WTC11 (cell line): ENCODE measurements around the gene RAB26. TPM values are rescaled to one million over a fixed set of nuclear protein-coding genes. Genes with fewer than 3 reads are reported as not detected.

ENCODE experiments used
- ATAC-seq: fragments of 200-7000 bp; cut with Tn5 transposase; 2 replicates; pipeline ENCODE4 v1.10.0; 2021; ENCODE audit warnings: mild to moderate bottlenecking, moderate library complexity
- CTCF ChIA-PET: fragments of 300-600 bp; sonication (Branson Sonifier 250); formaldehyde crosslinking; loops from one replicate; lab custom pipeline; 2021; ENCODE audit warnings: antibody characterized with exemption; lab: Charles Lee
- POLR2A ChIA-PET: fragments of 350-600 bp; sonication (Branson Sonifier 250); formaldehyde crosslinking; loops from one replicate; lab custom pipeline; 2021; ENCODE audit warnings: antibody characterized with exemption; lab: Charles Lee
- DNase-seq: peaks from one replicate; pipeline ENCODE4 v3.0.0; 2021; ENCODE audit warnings: low spot score
- H3K27ac Mint-ChIP-seq: 2 replicates; pipeline ENCODE4 v1.8.0; 2021; ENCODE audit warnings: mixed read lengths
- H3K27me3 Mint-ChIP-seq: 2 replicates; pipeline ENCODE4 v1.8.0; 2021; ENCODE audit warnings: low read depth, mild to moderate bottlenecking, moderate library complexity, mixed read lengths
- H3K36me3 Mint-ChIP-seq: 2 replicates; pipeline ENCODE4 v1.8.0; 2021; ENCODE audit warnings: mixed read lengths
- H3K4me1 Mint-ChIP-seq: 2 replicates; pipeline ENCODE4 v1.8.0; 2022; ENCODE audit warnings: mixed read lengths
- H3K4me3 Mint-ChIP-seq: 2 replicates; pipeline ENCODE4 v1.8.0; 2021; ENCODE audit warnings: mild to moderate bottlenecking, moderate library complexity, mixed read lengths
- H3K9me3 Mint-ChIP-seq: 2 replicates; pipeline ENCODE4 v1.8.0; 2021; ENCODE audit warnings: mixed read lengths
- CBFB ChIP-seq: sonication (generic); formaldehyde crosslinking; IDR thresholded peaks from 2 replicates; pipeline ENCODE4 v1.8.1; 2022; ENCODE audit warnings: mild to moderate bottlenecking, low read depth, missing genetic modification reagents
- E2F1 ChIP-seq: sonication (generic); formaldehyde crosslinking; IDR thresholded peaks from 2 replicates; pipeline ENCODE4 v1.8.0; 2022; ENCODE audit warnings: mild to moderate bottlenecking, missing genetic modification reagents
- FOXK1 ChIP-seq: sonication (generic); formaldehyde crosslinking; IDR thresholded peaks from 2 replicates; pipeline ENCODE4 v1.8.0; 2022; ENCODE audit warnings: mild to moderate bottlenecking, moderate library complexity, missing genetic modification reagents
- GABPB1 ChIP-seq: sonication (generic); formaldehyde crosslinking; IDR thresholded peaks from 2 replicates; pipeline ENCODE4 v1.8.1; 2023; ENCODE audit warnings: mild to moderate bottlenecking, missing genetic modification reagents
- GTF2I ChIP-seq: fragments of 250-450 bp; sonication (Bioruptor Pico); conservative IDR thresholded peaks from 2 replicates; pipeline ENCODE4 v1.4.0; 2021; ENCODE audit warnings: mild to moderate bottlenecking
- HMGA2 ChIP-seq: fragments of 250-450 bp; sonication (Bioruptor Pico); IDR thresholded peaks from 2 replicates; pipeline ENCODE4 v1.4.0; 2021; ENCODE audit warnings: mild to moderate bottlenecking, moderate library complexity
- KAT7 ChIP-seq: sonication (generic); formaldehyde crosslinking; IDR thresholded peaks from 2 replicates; pipeline ENCODE4 v1.8.1; 2023; ENCODE audit warnings: missing genetic modification reagents, mild to moderate bottlenecking, borderline replicate concordance
- NFE2L1 ChIP-seq: sonication (generic); formaldehyde crosslinking; IDR thresholded peaks from 2 replicates; pipeline ENCODE4 v1.8.1; 2023; ENCODE audit warnings: missing genetic modification reagents
- OVOL2 ChIP-seq: fragments of 250-450 bp; sonication (Bioruptor Pico); IDR thresholded peaks from 2 replicates; pipeline ENCODE4 v1.9.0; 2021; ENCODE audit warnings: mild to moderate bottlenecking, borderline replicate concordance
- RELA ChIP-seq: sonication (generic); formaldehyde crosslinking; IDR thresholded peaks from 2 replicates; pipeline ENCODE4 v1.8.1; 2022; ENCODE audit warnings: missing genetic modification reagents, mild to moderate bottlenecking, borderline replicate concordance
- ZMAT4 ChIP-seq: fragments of 250-450 bp; sonication (Bioruptor Pico); IDR thresholded peaks from 2 replicates; pipeline ENCODE4 v1.9.0; 2021; ENCODE audit warnings: mild to moderate bottlenecking
- ZNF121 ChIP-seq: sonication (generic); formaldehyde crosslinking; IDR thresholded peaks from 2 replicates; pipeline ENCODE4 v1.8.0; 2023; ENCODE audit warnings: missing genetic modification reagents
- ZNF138 ChIP-seq: sonication (generic); formaldehyde crosslinking; conservative IDR thresholded peaks from 2 replicates; pipeline ENCODE4 v1.8.1; 2022; ENCODE audit warnings: mild to moderate bottlenecking, moderate library complexity, missing genetic modification reagents
- ZNF396 ChIP-seq: fragments of 250-450 bp; sonication (Bioruptor Pico); IDR thresholded peaks from 2 replicates; pipeline ENCODE4 v1.8.0; 2021; ENCODE audit warnings: mild to moderate bottlenecking, moderate library complexity, borderline replicate concordance
- ZNF425 ChIP-seq: fragments of 250-450 bp; sonication (Bioruptor Pico); conservative IDR thresholded peaks from 2 replicates; pipeline ENCODE4 v1.9.0; 2021; ENCODE audit warnings: mild to moderate bottlenecking
- ZSCAN18 ChIP-seq: fragments of 250-450 bp; sonication (Bioruptor Pico); IDR thresholded peaks from 2 replicates; pipeline ENCODE4 v2.1.2; 2022; ENCODE audit warnings: mild to moderate bottlenecking, moderate library complexity
- total RNA-seq: library from RNA; stranded (reverse); gene quantifications from 3 replicates; pipeline ENCODE4 v1.2.3, GENCODE V29; 2021
- TF ChIP-seq, protein P1 (sequence below): sonication (generic); formaldehyde crosslinking; IDR thresholded peaks from 2 replicates; pipeline ENCODE4 v1.8.1; 2022; ENCODE audit warnings: mild to moderate bottlenecking, moderate library complexity, missing genetic modification reagents
- TF ChIP-seq, protein P2 (sequence below): sonication (generic); formaldehyde crosslinking; conservative IDR thresholded peaks from 2 replicates; pipeline ENCODE4 v1.8.1; 2022; ENCODE audit warnings: mild to moderate bottlenecking, missing genetic modification reagents
- TF ChIP-seq, protein P3 (sequence below): sonication (generic); formaldehyde crosslinking; IDR thresholded peaks from 2 replicates; pipeline ENCODE4 v1.8.1; 2023; ENCODE audit warnings: mild to moderate bottlenecking, missing genetic modification reagents, moderate library complexity
- TF ChIP-seq, protein P4 (sequence below): fragments of 250-450 bp; sonication (Bioruptor Pico); IDR thresholded peaks from 2 replicates; pipeline ENCODE4 v1.8.0; 2021; ENCODE audit warnings: mild to moderate bottlenecking

The RAB26 gene
- total RNA-seq, 1 experiment from 2014 or later, result 7.3 TPM

DNA sequence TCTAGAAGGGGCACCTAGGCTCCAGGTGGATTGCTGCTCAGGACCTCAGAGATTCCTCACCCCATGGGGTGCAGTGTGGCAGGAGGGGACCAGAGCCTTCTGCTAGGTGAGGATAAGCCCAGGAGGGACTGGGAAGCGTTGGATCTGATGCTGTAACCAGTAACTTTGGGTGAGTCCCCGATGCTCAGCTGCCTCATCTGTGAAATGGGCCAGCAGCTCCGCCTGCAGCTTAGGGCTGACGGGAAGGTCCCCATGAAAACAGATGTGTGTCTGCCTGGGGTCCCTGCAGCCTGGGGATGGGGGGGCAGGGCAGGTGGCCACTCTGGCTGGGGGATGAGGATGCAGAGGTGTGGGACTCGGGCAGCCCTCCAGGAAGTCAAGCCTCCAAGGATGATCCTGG, 50.7 kb downstream of the RAB26 start:
- DNase-seq (no peak), ATAC-seq (no peak)
- Mint-ChIP-seq H3K27me3 (peaks cover 56% of the 10 kb centered on the region), H3K4me3 (no peak overlapping the region), H3K9me3 (no peaks in the 10 kb centered on the region), H3K36me3 (no peaks in the 10 kb centered on the region), H3K27ac (no peak overlapping the region), H3K4me1 (peaks cover 4% of the 10 kb centered on the region; the same call in 1 of the 2 replicates)
- POLR2A ChIA-PET, result interaction anchor here (1.1 kb wide), 1 partner anchor 12 kb away, joined by 4 read pairs; the partner anchor contains the start of gene BRICD5
- TF ChIP-seq FOXK1 (CRISPR knock-in tag), result no peak
- TF ChIP-seq, protein P1, sequence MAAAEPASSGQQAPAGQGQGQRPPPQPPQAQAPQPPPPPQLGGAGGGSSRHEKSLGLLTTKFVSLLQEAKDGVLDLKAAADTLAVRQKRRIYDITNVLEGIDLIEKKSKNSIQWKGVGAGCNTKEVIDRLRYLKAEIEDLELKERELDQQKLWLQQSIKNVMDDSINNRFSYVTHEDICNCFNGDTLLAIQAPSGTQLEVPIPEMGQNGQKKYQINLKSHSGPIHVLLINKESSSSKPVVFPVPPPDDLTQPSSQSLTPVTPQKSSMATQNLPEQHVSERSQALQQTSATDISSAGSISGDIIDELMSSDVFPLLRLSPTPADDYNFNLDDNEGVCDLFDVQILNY (CRISPR knock-in tag), result no peak
- TF ChIP-seq GTF2I (CRISPR knock-in tag), result 0 out of 2 replicates have a peak, but pooled peaks have one; percentile 28
- TF ChIP-seq E2F1 (CRISPR knock-in tag), result no peak
- CTCF ChIA-PET, result interaction anchor here (0.9 kb wide), 1 partner anchor 16 kb away, joined by 3 read pairs; no protein-coding TSS in a partner anchor

GRCh38 chr16:2199621-2200139, 51.3 kb downstream of the RAB26 start:
- no peak for DNase-seq
- Mint-ChIP-seq H3K36me3 (no peaks in the 10 kb centered on the region), H3K4me1 (peaks cover 8% of the 10 kb centered on the region), H3K27ac (no peak overlapping the region), H3K4me3 (no peak overlapping the region), H3K27me3 (peaks cover 56% of the 10 kb centered on the region), H3K9me3 (no peaks in the 10 kb centered on the region)
- TF ChIP-seq CBFB (CRISPR knock-in tag) (no peak), NFE2L1 (CRISPR knock-in tag) (no peak), OVOL2 (no peak), GABPB1 (CRISPR knock-in tag) (no peak), ZSCAN18 (CRISPR knock-in tag) (no peak), ZNF121 (CRISPR knock-in tag) (no peak), HMGA2 (no peak), ZMAT4 (CRISPR knock-in tag) (no peak), ZNF138 (CRISPR knock-in tag) (no peak), KAT7 (no peak), ZNF425 (CRISPR knock-in tag) (no peak), ZNF396 (CRISPR knock-in tag) (no peak), RELA (CRISPR knock-in tag) (no peak)
- TF ChIP-seq, protein P2, sequence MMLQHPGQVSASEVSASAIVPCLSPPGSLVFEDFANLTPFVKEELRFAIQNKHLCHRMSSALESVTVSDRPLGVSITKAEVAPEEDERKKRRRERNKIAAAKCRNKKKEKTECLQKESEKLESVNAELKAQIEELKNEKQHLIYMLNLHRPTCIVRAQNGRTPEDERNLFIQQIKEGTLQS (CRISPR knock-in tag), result no peak
- TF ChIP-seq, protein P3, sequence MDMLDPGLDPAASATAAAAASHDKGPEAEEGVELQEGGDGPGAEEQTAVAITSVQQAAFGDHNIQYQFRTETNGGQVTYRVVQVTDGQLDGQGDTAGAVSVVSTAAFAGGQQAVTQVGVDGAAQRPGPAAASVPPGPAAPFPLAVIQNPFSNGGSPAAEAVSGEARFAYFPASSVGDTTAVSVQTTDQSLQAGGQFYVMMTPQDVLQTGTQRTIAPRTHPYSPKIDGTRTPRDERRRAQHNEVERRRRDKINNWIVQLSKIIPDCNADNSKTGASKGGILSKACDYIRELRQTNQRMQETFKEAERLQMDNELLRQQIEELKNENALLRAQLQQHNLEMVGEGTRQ (CRISPR knock-in tag), result no peak
- TF ChIP-seq, protein P4, sequence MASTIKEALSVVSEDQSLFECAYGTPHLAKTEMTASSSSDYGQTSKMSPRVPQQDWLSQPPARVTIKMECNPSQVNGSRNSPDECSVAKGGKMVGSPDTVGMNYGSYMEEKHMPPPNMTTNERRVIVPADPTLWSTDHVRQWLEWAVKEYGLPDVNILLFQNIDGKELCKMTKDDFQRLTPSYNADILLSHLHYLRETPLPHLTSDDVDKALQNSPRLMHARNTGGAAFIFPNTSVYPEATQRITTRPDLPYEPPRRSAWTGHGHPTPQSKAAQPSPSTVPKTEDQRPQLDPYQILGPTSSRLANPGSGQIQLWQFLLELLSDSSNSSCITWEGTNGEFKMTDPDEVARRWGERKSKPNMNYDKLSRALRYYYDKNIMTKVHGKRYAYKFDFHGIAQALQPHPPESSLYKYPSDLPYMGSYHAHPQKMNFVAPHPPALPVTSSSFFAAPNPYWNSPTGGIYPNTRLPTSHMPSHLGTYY (CRISPR knock-in tag), result no peak
- POLR2A ChIA-PET, result interaction anchor here (0.5 to 1.1 kb wide), 2 partner anchors 11 to 47 kb away, joined by 4 to 7 read pairs; partner anchors contain the start of gene BRICD5
- CTCF ChIA-PET, result interaction anchor here (0.9 kb wide), 1 partner anchor 15 kb away, joined by 3 read pairs; no protein-coding TSS in a partner anchor
- no peak for ATAC-seq
